ENCODE measurements around the gene ROBO1. TPM values are rescaled to one million over a fixed set of nuclear protein-coding genes. Genes with fewer than 3 reads are reported as not detected.

Gene ROBO1
- total RNA-seq, 1 donor from 2014 or later: 71.7 TPM

GRCh38 chr3:79467721-79468120, 300.1 kb downstream of the ROBO1 start:
- Mint-ChIP-seq H3K36me3 (ENCODE audit: low read depth, unreplicated experiment) (no peaks in the 10 kb centered on the region), H3K4me3 (ENCODE audit: unreplicated experiment) (no peak overlapping the region), H3K27ac (ENCODE audit: unreplicated experiment) (no peak overlapping the region), H3K9me3 (ENCODE audit: unreplicated experiment) (no peaks in the 10 kb centered on the region), H3K27me3 (ENCODE audit: low read depth, unreplicated experiment) (no peaks in the 10 kb centered on the region), H3K4me1 (ENCODE audit: low read depth, unreplicated experiment) (peaks cover 2% of the 10 kb centered on the region)
- no peaks in the 10 kb centered on the region for H3K4me1 ChIP-seq (ENCODE audit: insufficient read depth, low read length)
- DNase-seq (ENCODE audit: low read depth): peak; percentile 6
- TF ChIP-seq EZH2 (IDR thresholded peaks at IDR 0.05; ENCODE audit: insufficient read depth, low read length) (no peak), CTCF (IDR thresholded peaks at IDR 0.05; ENCODE audit: insufficient read depth, low read depth, low read length) (no peak)
- no peaks in the 10 kb centered on the region for H3K9me3 ChIP-seq (ENCODE audit: insufficient read depth, low read depth, low read length)
- no peak overlapping the region for H3K9ac ChIP-seq (ENCODE audit: low read length)
- H3K27ac ChIP-seq (ENCODE audit: low read depth, low read length): no peak overlapping the region
- no peaks in the 10 kb centered on the region for H3K36me3 ChIP-seq (ENCODE audit: insufficient read depth, low read length)
- H3K4me2 ChIP-seq (ENCODE audit: low read length): no peak overlapping the region
- no peaks in the 10 kb centered on the region for H3K79me2 ChIP-seq (ENCODE audit: insufficient read depth, low read length)
- no peaks in the 10 kb centered on the region for H4K20me1 ChIP-seq (ENCODE audit: insufficient read depth, low read length)
- FAIRE-seq: no peak
- H2AFZ ChIP-seq (ENCODE audit: low read depth, low read length): peak overlapping the region; percentile 46
- H3K27me3 ChIP-seq (ENCODE audit: insufficient read depth, low read length): no peaks in the 10 kb centered on the region
- no peak overlapping the region for H3K4me3 ChIP-seq (ENCODE audit: insufficient read depth, low read depth, low read length)

GRCh38 chr3:79461129-79461792, 306.5 kb downstream of the ROBO1 start:
- Histone ChIP-seq H3K36me3 (ENCODE audit: insufficient read depth, low read length) (no peaks in the 10 kb centered on the region), H3K27me3 (ENCODE audit: insufficient read depth, low read length) (no peaks in the 10 kb centered on the region), H3K79me2 (ENCODE audit: insufficient read depth, low read length) (no peaks in the 10 kb centered on the region), H3K4me1 (ENCODE audit: insufficient read depth, low read length) (no peaks in the 10 kb centered on the region), H3K9me3 (ENCODE audit: insufficient read depth, low read depth, low read length) (no peaks in the 10 kb centered on the region), H3K27ac (ENCODE audit: low read depth, low read length) (no peak overlapping the region), H3K4me2 (ENCODE audit: low read length) (no peak overlapping the region), H3K4me3 (ENCODE audit: insufficient read depth, low read depth, low read length) (no peak overlapping the region), H2AFZ (ENCODE audit: low read depth, low read length) (no peak overlapping the region), H4K20me1 (ENCODE audit: insufficient read depth, low read length) (no peaks in the 10 kb centered on the region), H3K9ac (ENCODE audit: low read length) (no peak overlapping the region)
- Mint-ChIP-seq H3K27ac (ENCODE audit: unreplicated experiment) (no peak overlapping the region), H3K27me3 (ENCODE audit: low read depth, unreplicated experiment) (no peaks in the 10 kb centered on the region), H3K4me3 (ENCODE audit: unreplicated experiment) (no peak overlapping the region), H3K9me3 (ENCODE audit: unreplicated experiment) (no peaks in the 10 kb centered on the region), H3K36me3 (ENCODE audit: low read depth, unreplicated experiment) (no peaks in the 10 kb centered on the region), H3K4me1 (ENCODE audit: low read depth, unreplicated experiment) (peaks cover 3% of the 10 kb centered on the region)
- no peak for TF ChIP-seq CTCF (IDR thresholded peaks at IDR 0.05; ENCODE audit: insufficient read depth, low read depth, low read length)
- no peak for TF ChIP-seq EZH2 (IDR thresholded peaks at IDR 0.05; ENCODE audit: insufficient read depth, low read length)
- FAIRE-seq (no peak), DNase-seq (ENCODE audit: low read depth) (no peak)

- Histone ChIP-seq H3K27me3 (ENCODE audit: insufficient read depth, low read length) (no peaks in the 10 kb centered on the region), H3K4me1 (ENCODE audit: insufficient read depth, low read length) (no peaks in the 10 kb centered on the region), H3K27ac (ENCODE audit: low read depth, low read length) (no peak overlapping the region), H3K4me3 (ENCODE audit: insufficient read depth, low read depth, low read length) (no peak overlapping the region), H3K4me2 (ENCODE audit: low read length) (no peak overlapping the region), H3K36me3 (ENCODE audit: insufficient read depth, low read length) (no peaks in the 10 kb centered on the region), H3K9me3 (ENCODE audit: insufficient read depth, low read depth, low read length) (no peaks in the 10 kb centered on the region), H4K20me1 (ENCODE audit: insufficient read depth, low read length) (no peaks in the 10 kb centered on the region), H3K9ac (ENCODE audit: low read length) (no peak overlapping the region), H3K79me2 (ENCODE audit: insufficient read depth, low read length) (no peaks in the 10 kb centered on the region), H2AFZ (ENCODE audit: low read depth, low read length) (no peak overlapping the region)
- TF ChIP-seq CTCF (IDR thresholded peaks at IDR 0.05; ENCODE audit: insufficient read depth, low read depth, low read length) (no peak), EZH2 (IDR thresholded peaks at IDR 0.05; ENCODE audit: insufficient read depth, low read length) (no peak)
- Mint-ChIP-seq H3K27me3 (ENCODE audit: low read depth, unreplicated experiment) (no peaks in the 10 kb centered on the region), H3K9me3 (ENCODE audit: unreplicated experiment) (no peaks in the 10 kb centered on the region), H3K4me1 (ENCODE audit: low read depth, unreplicated experiment) (no peaks in the 10 kb centered on the region), H3K4me3 (ENCODE audit: unreplicated experiment) (no peak overlapping the region), H3K36me3 (ENCODE audit: low read depth, unreplicated experiment) (no peaks in the 10 kb centered on the region), H3K27ac (ENCODE audit: unreplicated experiment) (no peak overlapping the region)
- FAIRE-seq (no peak), DNase-seq (ENCODE audit: low read depth) (no peak)
Measured at GRCh38 chr3:79453600-79453999, 314.2 kb downstream of the ROBO1 start.
